GM23338 (cell line): ENCODE results near the gene ERF. TPM values are rescaled to one million over a fixed set of nuclear protein-coding genes. Genes with fewer than 3 reads are reported as not detected.

Source experiments
- ATAC-seq: fragments of 200-7000 bp; cut with Tn5 transposase; 3 replicates; pipeline ENCODE4 v1.9.1; 2020
- DNase-seq: peaks from one replicate; pipeline ENCODE4 v3.0.0-alpha.2; 2015; ENCODE audit warnings: low spot score
- H2AFZ ChIP-seq: fragments of 200-600 bp; sonication (generic); 2 replicates; pipeline ENCODE4 v1.8.0; 2016; ENCODE audit warnings: antibody characterized with exemption, mild to moderate bottlenecking, moderate library complexity
- H3F3A ChIP-seq: fragments of 200-600 bp; sonication (generic); replicated peaks from 2 replicates; pipeline ENCODE4 v1.8.0; 2017; ENCODE audit warnings: antibody characterized with exemption, mixed run types, low read depth
- H3K27ac ChIP-seq: fragments of 200-600 bp; sonication (generic); 2 replicates; pipeline ENCODE4 v1.6.1; 2016; ENCODE audit warnings: low read depth
- H3K27me3 ChIP-seq: fragments of 200-600 bp; sonication (generic); 2 replicates; pipeline ENCODE4 v1.8.0; 2016; ENCODE audit warnings: mild to moderate bottlenecking, mixed run types, moderate library complexity; ENCODE audit not compliant: insufficient read depth
- H3K36me3 ChIP-seq: fragments of 200-600 bp; sonication (generic); 2 replicates; pipeline ENCODE4 v1.8.0; 2016; ENCODE audit warnings: mild to moderate bottlenecking; ENCODE audit not compliant: insufficient read depth
- H3K4me1 ChIP-seq: fragments of 200-600 bp; sonication (generic); 2 replicates; pipeline ENCODE4 v1.8.0; 2016; ENCODE audit warnings: mild to moderate bottlenecking, moderate library complexity; ENCODE audit not compliant: insufficient read depth
- H3K4me2 ChIP-seq: fragments of 200-600 bp; sonication (generic); 2 replicates; pipeline ENCODE4 v1.7.1; 2017; ENCODE audit warnings: mixed run types
- H3K4me3 ChIP-seq: fragments of 200-600 bp; sonication (generic); 2 replicates; pipeline ENCODE4 v1.6.1; 2016; ENCODE audit warnings: mixed run types
- H3K79me2 ChIP-seq: fragments of 200-600 bp; sonication (generic); replicated peaks from 2 replicates; pipeline ENCODE4 v1.8.0; 2017; ENCODE audit warnings: mild to moderate bottlenecking; ENCODE audit not compliant: insufficient read depth
- H3K9me2 ChIP-seq: fragments of 200-600 bp; sonication (generic); 2 replicates; pipeline ENCODE4 v1.8.0; 2017; ENCODE audit not compliant: insufficient read depth
- H4K20me1 ChIP-seq: fragments of 200-600 bp; sonication (generic); replicated peaks from 2 replicates; pipeline ENCODE4 v1.8.0; 2017; ENCODE audit warnings: mild to moderate bottlenecking; ENCODE audit not compliant: insufficient read depth
- H3K27ac Mint-ChIP-seq: 2 replicates; pipeline ENCODE4 v1.8.0; 2020; ENCODE audit warnings: inconsistent platforms, mild to moderate bottlenecking, moderate library complexity, mixed read lengths
- H3K27me3 Mint-ChIP-seq: 3 replicates; pipeline ENCODE4 v1.8.0; 2022; ENCODE audit warnings: low read depth, mild to moderate bottlenecking, moderate library complexity, mixed read lengths, inconsistent platforms; ENCODE audit not compliant: insufficient read depth, poor library complexity
- H3K36me3 Mint-ChIP-seq: 3 replicates; pipeline ENCODE4 v1.8.0; 2021; ENCODE audit warnings: low read depth, mild to moderate bottlenecking, inconsistent platforms, moderate library complexity, mixed read lengths
- H3K4me1 Mint-ChIP-seq: 3 replicates; pipeline ENCODE4 v1.8.0; 2020; ENCODE audit warnings: mild to moderate bottlenecking, inconsistent platforms, mixed read lengths
- H3K4me3 Mint-ChIP-seq: 3 replicates; pipeline ENCODE4 v1.8.0; 2021; ENCODE audit warnings: moderate library complexity, mild to moderate bottlenecking, inconsistent platforms, mixed read lengths
- H3K9me3 Mint-ChIP-seq: 3 replicates; pipeline ENCODE4 v1.8.0; 2020; ENCODE audit warnings: moderate library complexity, mild to moderate bottlenecking, inconsistent platforms, mixed read lengths
- CREB1 ChIP-seq: fragments of 250-450 bp; sonication (Bioruptor Pico); IDR thresholded peaks from 2 replicates; pipeline ENCODE4 v1.5.0; 2020; ENCODE audit warnings: low read depth, mild to moderate bottlenecking, moderate library complexity
- ETS1 ChIP-seq: IDR thresholded peaks from 2 replicates; pipeline ENCODE4 v1.6.1; 2016; ENCODE audit warnings: antibody characterized with exemption
- EZH2 ChIP-seq: fragments of 200-600 bp; sonication (generic); IDR thresholded peaks from one replicate; pipeline ENCODE4 v1.8.0; 2017; ENCODE audit warnings: antibody characterized with exemption, mild to moderate bottlenecking, low read depth; ENCODE audit not compliant: unreplicated experiment
- NANOG ChIP-seq: IDR thresholded peaks from 2 replicates; pipeline ENCODE4 v1.6.1; 2016; ENCODE audit warnings: antibody characterized with exemption, borderline replicate concordance
- REST ChIP-seq: IDR thresholded peaks from one replicate; pipeline ENCODE4 v1.6.1; 2018; ENCODE audit warnings: antibody characterized with exemption; ENCODE audit not compliant: unreplicated experiment
- STAT1 ChIP-seq: IDR thresholded peaks from one replicate; pipeline ENCODE4 v1.6.1; 2016; ENCODE audit warnings: antibody characterized with exemption; ENCODE audit not compliant: unreplicated experiment
- ZNF331 ChIP-seq: fragments of 250-450 bp; sonication (Bioruptor Pico); IDR thresholded peaks from 2 replicates; pipeline ENCODE4 v1.5.0; 2020; ENCODE audit warnings: low read depth, mild to moderate bottlenecking, moderate library complexity
- polyA plus RNA-seq: library from polyadenylated mRNA; unstranded; fragments of >200 nt; fragmentation: Nextera tagmentation; extraction: Ambion mirVana; gene quantifications from 2 replicates; pipeline ENCODE4 v1.2.1, GENCODE V29; 2016
- total RNA-seq: library from RNA; depleted of rRNA; stranded (reverse); fragments of >200 nt; shearing (Covaris generic); gene quantifications from 2 replicates; pipeline ENCODE4 v1.2.3, GENCODE V29; 2014
- TF ChIP-seq, protein P1 (sequence below): fragments of 250-450 bp; sonication (Bioruptor Pico); IDR thresholded peaks from 2 replicates; pipeline ENCODE4 v1.5.0; 2020; ENCODE audit warnings: mild to moderate bottlenecking, moderate library complexity

The ERF gene
- total and polyA plus RNA-seq, 2 experiments from 2014 or later = 29.4 to 49.4 TPM

- TF ChIP-seq, protein P1, sequence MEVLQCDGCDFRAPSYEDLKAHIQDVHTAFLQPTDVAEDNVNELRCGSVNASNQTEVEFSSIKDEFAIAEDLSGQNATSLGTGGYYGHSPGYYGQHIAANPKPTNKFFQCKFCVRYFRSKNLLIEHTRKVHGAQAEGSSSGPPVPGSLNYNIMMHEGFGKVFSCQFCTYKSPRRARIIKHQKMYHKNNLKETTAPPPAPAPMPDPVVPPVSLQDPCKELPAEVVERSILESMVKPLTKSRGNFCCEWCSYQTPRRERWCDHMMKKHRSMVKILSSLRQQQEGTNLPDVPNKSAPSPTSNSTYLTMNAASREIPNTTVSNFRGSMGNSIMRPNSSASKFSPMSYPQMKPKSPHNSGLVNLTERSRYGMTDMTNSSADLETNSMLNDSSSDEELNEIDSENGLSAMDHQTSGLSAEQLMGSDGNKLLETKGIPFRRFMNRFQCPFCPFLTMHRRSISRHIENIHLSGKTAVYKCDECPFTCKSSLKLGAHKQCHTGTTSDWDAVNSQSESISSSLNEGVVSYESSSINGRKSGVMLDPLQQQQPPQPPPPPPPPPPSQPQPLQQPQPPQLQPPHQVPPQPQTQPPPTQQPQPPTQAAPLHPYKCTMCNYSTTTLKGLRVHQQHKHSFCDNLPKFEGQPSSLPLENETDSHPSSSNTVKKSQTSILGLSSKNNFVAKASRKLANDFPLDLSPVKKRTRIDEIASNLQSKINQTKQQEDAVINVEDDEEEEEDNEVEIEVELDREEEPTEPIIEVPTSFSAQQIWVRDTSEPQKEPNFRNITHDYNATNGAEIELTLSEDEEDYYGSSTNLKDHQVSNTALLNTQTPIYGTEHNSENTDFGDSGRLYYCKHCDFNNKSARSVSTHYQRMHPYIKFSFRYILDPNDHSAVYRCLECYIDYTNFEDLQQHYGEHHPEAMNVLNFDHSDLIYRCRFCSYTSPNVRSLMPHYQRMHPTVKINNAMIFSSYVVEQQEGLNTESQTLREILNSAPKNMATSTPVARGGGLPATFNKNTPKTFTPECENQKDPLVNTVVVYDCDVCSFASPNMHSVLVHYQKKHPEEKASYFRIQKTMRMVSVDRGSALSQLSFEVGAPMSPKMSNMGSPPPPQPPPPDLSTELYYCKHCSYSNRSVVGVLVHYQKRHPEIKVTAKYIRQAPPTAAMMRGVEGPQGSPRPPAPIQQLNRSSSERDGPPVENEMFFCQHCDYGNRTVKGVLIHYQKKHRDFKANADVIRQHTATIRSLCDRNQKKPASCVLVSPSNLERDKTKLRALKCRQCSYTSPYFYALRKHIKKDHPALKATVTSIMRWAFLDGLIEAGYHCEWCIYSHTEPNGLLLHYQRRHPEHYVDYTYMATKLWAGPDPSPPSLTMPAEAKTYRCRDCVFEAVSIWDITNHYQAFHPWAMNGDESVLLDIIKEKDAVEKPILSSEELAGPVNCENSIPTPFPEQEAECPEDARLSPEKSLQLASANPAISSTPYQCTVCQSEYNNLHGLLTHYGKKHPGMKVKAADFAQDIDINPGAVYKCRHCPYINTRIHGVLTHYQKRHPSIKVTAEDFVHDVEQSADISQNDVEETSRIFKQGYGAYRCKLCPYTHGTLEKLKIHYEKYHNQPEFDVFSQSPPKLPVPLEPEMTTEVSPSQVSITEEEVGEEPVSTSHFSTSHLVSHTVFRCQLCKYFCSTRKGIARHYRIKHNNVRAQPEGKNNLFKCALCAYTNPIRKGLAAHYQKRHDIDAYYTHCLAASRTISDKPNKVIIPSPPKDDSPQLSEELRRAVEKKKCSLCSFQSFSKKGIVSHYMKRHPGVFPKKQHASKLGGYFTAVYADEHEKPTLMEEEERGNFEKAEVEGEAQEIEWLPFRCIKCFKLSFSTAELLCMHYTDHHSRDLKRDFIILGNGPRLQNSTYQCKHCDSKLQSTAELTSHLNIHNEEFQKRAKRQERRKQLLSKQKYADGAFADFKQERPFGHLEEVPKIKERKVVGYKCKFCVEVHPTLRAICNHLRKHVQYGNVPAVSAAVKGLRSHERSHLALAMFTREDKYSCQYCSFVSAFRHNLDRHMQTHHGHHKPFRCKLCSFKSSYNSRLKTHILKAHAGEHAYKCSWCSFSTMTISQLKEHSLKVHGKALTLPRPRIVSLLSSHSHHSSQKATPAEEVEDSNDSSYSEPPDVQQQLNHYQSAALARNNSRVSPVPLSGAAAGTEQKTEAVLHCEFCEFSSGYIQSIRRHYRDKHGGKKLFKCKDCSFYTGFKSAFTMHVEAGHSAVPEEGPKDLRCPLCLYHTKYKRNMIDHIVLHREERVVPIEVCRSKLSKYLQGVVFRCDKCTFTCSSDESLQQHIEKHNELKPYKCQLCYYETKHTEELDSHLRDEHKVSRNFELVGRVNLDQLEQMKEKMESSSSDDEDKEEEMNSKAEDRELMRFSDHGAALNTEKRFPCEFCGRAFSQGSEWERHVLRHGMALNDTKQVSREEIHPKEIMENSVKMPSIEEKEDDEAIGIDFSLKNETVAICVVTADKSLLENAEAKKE (CRISPR knock-in tag) = no peak
- no peak for TF ChIP-seq REST
Observed at GRCh38 chr19:42287827-42288107, 32.8 kb upstream of the ERF start (continued).

GRCh38 chr19:42287017-42287826 lies 32.3 kb upstream of the ERF start:
- peaks cover 16% of the 10 kb centered on the region for H3K4me1 ChIP-seq
- H3K79me2 ChIP-seq = peaks cover 20% of the 10 kb centered on the region
- no peak overlapping the region for H3K4me3 ChIP-seq
- H3K4me3 Mint-ChIP-seq = no peak overlapping the region
- H3K9me2 ChIP-seq = no peaks in the 10 kb centered on the region
- H3K27me3 ChIP-seq = no peaks in the 10 kb centered on the region
- ATAC-seq = no peak
- DNase-seq = no peak
- H3K27me3 Mint-ChIP-seq = peaks cover 18% of the 10 kb centered on the region
- H3K9me3 Mint-ChIP-seq = no peaks in the 10 kb centered on the region
- peaks cover 4% of the 10 kb centered on the region; the same call in 1 of the 2 replicates for H3K36me3 ChIP-seq
- H4K20me1 ChIP-seq = peaks cover 4% of the 10 kb centered on the region; the same call in 1 of the 2 replicates
- no peak overlapping the region for H3K27ac ChIP-seq
- H3F3A ChIP-seq = peaks cover 16% of the 10 kb centered on the region
- H3K27ac Mint-ChIP-seq = no peak overlapping the region
- H3K4me1 Mint-ChIP-seq = peaks cover 30% of the 10 kb centered on the region
- peaks cover 23% of the 10 kb centered on the region for H3K36me3 Mint-ChIP-seq
- no peak overlapping the region for H3K4me2 ChIP-seq
- no peak overlapping the region for H2AFZ ChIP-seq
- no peak for TF ChIP-seq NANOG
- no peak for TF ChIP-seq EZH2
- no peak for TF ChIP-seq ZNF331 (CRISPR knock-in tag)
- no peak for TF ChIP-seq REST
- no peak for TF ChIP-seq STAT1
- TF ChIP-seq ETS1 = no peak
- TF ChIP-seq CREB1 (CRISPR knock-in tag) = no peak
